Naive thymus-derived CD8-positive, alpha-beta T cell (primary cell): ENCODE results near the gene MAPK10. TPM values are rescaled to one million over a fixed set of nuclear protein-coding genes. Genes with fewer than 3 reads are reported as not detected.

Experiments used
- ATAC-seq, 2 donors: fragments of 150-1000 bp; cut with Tn5 transposase in 1 of 2; sonication (Bioruptor Pico), chemical (Tn5 transposase) in 1 of 2; 1 replicate in 1 of 2; 2 replicates in 1 of 2; pipeline ENCODE4 v1.10.0; 2021; ENCODE audit warnings: mild to moderate bottlenecking in 2 of 2, moderate library complexity in 2 of 2
- POLR2A ChIA-PET: fragments of 350-600 bp; sonication (Branson Sonifier 250); formaldehyde crosslinking; loops from one replicate; lab custom pipeline; 2021; ENCODE audit warnings: antibody characterized with exemption; lab: Charles Lee
- DNase-seq, 10 donors: peaks; one replicate each; pipeline versions ENCODE4 v3.0.0 to v3.0.0-alpha.2; 2020 to 2022
- H3K27ac Mint-ChIP-seq, 10 donors: one replicate each; pipeline ENCODE4 v1.8.0; 2020 to 2022; ENCODE audit warnings: mild to moderate bottlenecking in 10 of 10, mixed read lengths in 10 of 10, moderate library complexity in 4 of 10, inconsistent platforms in 1 of 10
- H3K27me3 Mint-ChIP-seq, 5 donors: one replicate each; pipeline ENCODE4 v1.8.0; 2021 to 2022; ENCODE audit warnings: mixed read lengths in 5 of 5
- H3K36me3 Mint-ChIP-seq, 3 donors: one replicate each; pipeline ENCODE4 v1.8.0; 2020 to 2022; ENCODE audit warnings: mixed read lengths in 3 of 3, mild to moderate bottlenecking in 2 of 3, inconsistent platforms in 1 of 3
- H3K4me1 Mint-ChIP-seq, 4 donors: one replicate each; pipeline ENCODE4 v1.8.0; 2021 to 2022; ENCODE audit warnings: mixed read lengths in 4 of 4
- H3K4me3 Mint-ChIP-seq, 10 donors: one replicate each; pipeline ENCODE4 v1.8.0; 2020 to 2022; ENCODE audit warnings: mild to moderate bottlenecking in 10 of 10, mixed read lengths in 10 of 10, moderate library complexity in 6 of 10, inconsistent platforms in 1 of 10
- H3K9me3 Mint-ChIP-seq, 9 donors: one replicate each; pipeline ENCODE4 v1.8.0; 2020 to 2022; ENCODE audit warnings: mixed read lengths in 9 of 9, mild to moderate bottlenecking in 3 of 9, inconsistent platforms in 1 of 9, moderate library complexity in 1 of 9
- polyA plus RNA-seq, 3 donors: library from polyadenylated mRNA; unstranded; fragments of 300-500 nt; fragmentation: Illumina TruSeq; gene quantifications; one replicate each; pipeline ENCODE4 v1.2.3, GENCODE V29; 2021
- total RNA-seq, 8 experiments: library from RNA in 2 of 8; stranded (reverse) in 2 of 8; gene quantifications; one replicate each; pipeline ENCODE4 v1.2.3 and lab custom pipeline; 2021 to 2026

Gene MAPK10
- total and polyA plus RNA-seq, 5 experiments from 2014 or later = not detected

GRCh38 chr4:86368433-86368832, 8.6 kb upstream of the MAPK10 start:
- ATAC-seq (no peak), DNase-seq (no peak)
- Mint-ChIP-seq H3K4me3 (no peak overlapping the region), H3K36me3 (peaks cover 0 to 6% (median 0%) of the 10 kb centered on the region in 3 donors), H3K9me3 (peaks cover 0 to 19% (median 8%) of the 10 kb centered on the region in 9 donors), H3K4me1 (no peaks in the 10 kb centered on the region), H3K27me3 (peaks cover 0 to 2% (median 0%) of the 10 kb centered on the region in 5 donors), H3K27ac (peak overlapping the region in 1 of 10 donors; percentile 79)
- POLR2A ChIA-PET = no interaction called here

- H3K27ac Mint-ChIP-seq = no peak overlapping the region
- H3K36me3 Mint-ChIP-seq = peaks cover 0 to 6% (median 0%) of the 10 kb centered on the region in 3 donors
- peaks cover 0 to 13% (median 7%) of the 10 kb centered on the region in 9 donors for H3K9me3 Mint-ChIP-seq
- ATAC-seq (no peak), DNase-seq (no peak)
- no peaks in the 10 kb centered on the region for H3K4me1 Mint-ChIP-seq
- H3K4me3 Mint-ChIP-seq = no peak overlapping the region
- H3K27me3 Mint-ChIP-seq = peaks cover 0 to 2% (median 0%) of the 10 kb centered on the region in 5 donors
- POLR2A ChIA-PET = no interaction called here
Observed at GRCh38 chr4:86367577-86367976, 7.7 kb upstream of the MAPK10 start.

GRCh38 chr4:86366920-86367319, 7.1 kb upstream of the MAPK10 start:
- DNase-seq (no peak), ATAC-seq (no peak)
- Mint-ChIP-seq H3K4me1 (no peaks in the 10 kb centered on the region), H3K9me3 (peaks cover 0 to 6% (median 4%) of the 10 kb centered on the region in 9 donors), H3K4me3 (no peak overlapping the region), H3K27me3 (peaks cover 0 to 2% (median 0%) of the 10 kb centered on the region in 5 donors), H3K27ac (no peak overlapping the region), H3K36me3 (peaks cover 0 to 6% (median 0%) of the 10 kb centered on the region in 3 donors)
- POLR2A ChIA-PET = no interaction called here

- H3K36me3 Mint-ChIP-seq = no peaks in the 10 kb centered on the region
- POLR2A ChIA-PET = interaction anchor here (0.5 kb wide), 1 partner anchor 655 kb away, joined by 3 read pairs; no protein-coding TSS in a partner anchor
- peaks cover 5 to 12% (median 9%) of the 10 kb centered on the region in 4 donors for H3K4me1 Mint-ChIP-seq
- peaks cover 0 to 12% (median 2%) of the 10 kb centered on the region in 5 donors for H3K27me3 Mint-ChIP-seq
- H3K9me3 Mint-ChIP-seq = no peaks in the 10 kb centered on the region
- DNase-seq (no peak), ATAC-seq (no peak)
- no peak overlapping the region for H3K4me3 Mint-ChIP-seq
- no peak overlapping the region for H3K27ac Mint-ChIP-seq
Observed at GRCh38 chr4:86362510-86362909, 2.7 kb upstream of the MAPK10 start.

- H3K9me3 Mint-ChIP-seq = no peaks in the 10 kb centered on the region
- no peak overlapping the region for H3K27ac Mint-ChIP-seq
- ATAC-seq (no peak), DNase-seq (no peak)
- H3K27me3 Mint-ChIP-seq = peaks cover 0 to 12% (median 2%) of the 10 kb centered on the region in 5 donors
- H3K36me3 Mint-ChIP-seq = no peaks in the 10 kb centered on the region
- H3K4me3 Mint-ChIP-seq = no peak overlapping the region
- H3K4me1 Mint-ChIP-seq = peaks cover 5 to 12% (median 9%) of the 10 kb centered on the region in 4 donors
- POLR2A ChIA-PET = no interaction called here
Observed at GRCh38 chr4:86358257-86358656, 1.6 kb downstream of the MAPK10 start.

GRCh38 chr4:86357608-86358007, 2.2 kb downstream of the MAPK10 start:
- ATAC-seq (no peak), DNase-seq (no peak)
- POLR2A ChIA-PET = no interaction called here
- H3K27ac Mint-ChIP-seq = no peak overlapping the region
- H3K36me3 Mint-ChIP-seq = no peaks in the 10 kb centered on the region
- H3K27me3 Mint-ChIP-seq = peaks cover 0 to 12% (median 2%) of the 10 kb centered on the region in 5 donors
- no peak overlapping the region for H3K4me3 Mint-ChIP-seq
- H3K9me3 Mint-ChIP-seq = no peaks in the 10 kb centered on the region
- H3K4me1 Mint-ChIP-seq = peaks cover 5 to 12% (median 9%) of the 10 kb centered on the region in 4 donors

- ATAC-seq (no peak), DNase-seq (no peak)
- POLR2A ChIA-PET = no interaction called here
- no peak overlapping the region for H3K27ac Mint-ChIP-seq
- H3K4me3 Mint-ChIP-seq = no peak overlapping the region
- H3K36me3 Mint-ChIP-seq = no peaks in the 10 kb centered on the region
- H3K9me3 Mint-ChIP-seq = no peaks in the 10 kb centered on the region
- H3K4me1 Mint-ChIP-seq = peaks cover 5 to 12% (median 9%) of the 10 kb centered on the region in 4 donors
- peaks cover 0 to 12% (median 0%) of the 10 kb centered on the region in 5 donors for H3K27me3 Mint-ChIP-seq
Observed at GRCh38 chr4:86356425-86357210, 3.2 kb downstream of the MAPK10 start.

- ATAC-seq = no peak
- Mint-ChIP-seq H3K27ac (no peak overlapping the region), H3K9me3 (no peaks in the 10 kb centered on the region), H3K4me3 (no peak overlapping the region), H3K27me3 (peaks cover 0 to 2% (median 0%) of the 10 kb centered on the region in 5 donors), H3K36me3 (no peaks in the 10 kb centered on the region), H3K4me1 (peaks cover 0 to 2% (median 1%) of the 10 kb centered on the region in 4 donors)
- POLR2A ChIA-PET = no interaction called here
- no peak for DNase-seq
Observed at GRCh38 chr4:86354390-86354789, 5.5 kb downstream of the MAPK10 start.

GRCh38 chr4:86346320-86346719, 13.5 kb downstream of the MAPK10 start:
- H3K27me3 Mint-ChIP-seq = no peaks in the 10 kb centered on the region
- no peak overlapping the region for H3K4me3 Mint-ChIP-seq
- no peak for DNase-seq
- no peak for ATAC-seq
- peaks cover 0 to 2% (median 0%) of the 10 kb centered on the region in 9 donors for H3K9me3 Mint-ChIP-seq
- no peaks in the 10 kb centered on the region for H3K4me1 Mint-ChIP-seq
- H3K27ac Mint-ChIP-seq = no peak overlapping the region
- no peaks in the 10 kb centered on the region for H3K36me3 Mint-ChIP-seq
- POLR2A ChIA-PET = no interaction called here

- Mint-ChIP-seq H3K4me1 (no peaks in the 10 kb centered on the region), H3K9me3 (peaks cover 0 to 2% (median 0%) of the 10 kb centered on the region in 9 donors), H3K27ac (no peak overlapping the region), H3K4me3 (no peak overlapping the region), H3K27me3 (no peaks in the 10 kb centered on the region), H3K36me3 (no peaks in the 10 kb centered on the region)
- POLR2A ChIA-PET = no interaction called here
- DNase-seq (no peak), ATAC-seq (no peak)
Observed at GRCh38 chr4:86344127-86344526, 15.7 kb downstream of the MAPK10 start.

GRCh38 chr4:86338989-86339388, 20.9 kb downstream of the MAPK10 start:
- no peaks in the 10 kb centered on the region for H3K4me1 Mint-ChIP-seq
- no peak for ATAC-seq
- no peak overlapping the region for H3K27ac Mint-ChIP-seq
- H3K36me3 Mint-ChIP-seq = no peaks in the 10 kb centered on the region
- no peak overlapping the region for H3K4me3 Mint-ChIP-seq
- no peak for DNase-seq
- POLR2A ChIA-PET = no interaction called here
- peaks cover 0 to 3% (median 0%) of the 10 kb centered on the region in 5 donors for H3K27me3 Mint-ChIP-seq
- H3K9me3 Mint-ChIP-seq = peaks cover 0 to 4% (median 0%) of the 10 kb centered on the region in 9 donors

GRCh38 chr4:86338521-86338920, 21.3 kb downstream of the MAPK10 start:
- H3K9me3 Mint-ChIP-seq = peaks cover 0 to 4% (median 0%) of the 10 kb centered on the region in 9 donors
- no peak for ATAC-seq
- no peak overlapping the region for H3K27ac Mint-ChIP-seq
- no peak overlapping the region for H3K4me3 Mint-ChIP-seq
- DNase-seq = no peak
- POLR2A ChIA-PET = no interaction called here
- peaks cover 0 to 3% (median 0%) of the 10 kb centered on the region in 5 donors for H3K27me3 Mint-ChIP-seq
- H3K36me3 Mint-ChIP-seq = no peaks in the 10 kb centered on the region
- H3K4me1 Mint-ChIP-seq = no peaks in the 10 kb centered on the region

- H3K36me3 Mint-ChIP-seq = no peaks in the 10 kb centered on the region
- ATAC-seq (no peak), DNase-seq (no peak)
- no peak overlapping the region for H3K4me3 Mint-ChIP-seq
- H3K4me1 Mint-ChIP-seq = no peaks in the 10 kb centered on the region
- POLR2A ChIA-PET = no interaction called here
- no peak overlapping the region for H3K27ac Mint-ChIP-seq
- peaks cover 0 to 3% (median 0%) of the 10 kb centered on the region in 5 donors for H3K27me3 Mint-ChIP-seq
- peaks cover 0 to 4% (median 0%) of the 10 kb centered on the region in 9 donors for H3K9me3 Mint-ChIP-seq
Observed at GRCh38 chr4:86334020-86334750, 25.7 kb downstream of the MAPK10 start.
